Gastroesophageal sphincter (tissue), 3 donors: ENCODE results near the gene DMD.

Experiments
- EP300 ChIP-seq: sonication (generic); formaldehyde crosslinking; IDR thresholded peaks from one replicate; pipeline ENCODE4 v1.6.1; 2017; ENCODE audit warnings: antibody characterized with exemption, mild to moderate bottlenecking
- POLR2A ChIP-seq, 2 donors: fragments of 450-650 bp; IDR thresholded peaks; one replicate each; pipeline ENCODE4 v1.6.1; 2017; ENCODE audit warnings: antibody characterized with exemption in 2 of 2, mild to moderate bottlenecking in 2 of 2, moderate library complexity in 1 of 2
- POLR2AphosphoS5 ChIP-seq: sonication (generic); formaldehyde crosslinking; IDR thresholded peaks from one replicate; pipeline ENCODE4 v1.6.1; 2017; ENCODE audit warnings: antibody characterized with exemption
- TF ChIP-seq, protein P1 (sequence below), 4 experiments: fragments of 200-600 bp in 2 of 4; fragments of 450-650 bp in 2 of 4; sonication (generic) in 1 of 4; IDR thresholded peaks; one replicate each; pipeline ENCODE4 v1.5.1; 2017 to 2019; ENCODE audit warnings: antibody characterized with exemption in 4 of 4, mild to moderate bottlenecking in 2 of 4, moderate library complexity in 2 of 4

DNA sequence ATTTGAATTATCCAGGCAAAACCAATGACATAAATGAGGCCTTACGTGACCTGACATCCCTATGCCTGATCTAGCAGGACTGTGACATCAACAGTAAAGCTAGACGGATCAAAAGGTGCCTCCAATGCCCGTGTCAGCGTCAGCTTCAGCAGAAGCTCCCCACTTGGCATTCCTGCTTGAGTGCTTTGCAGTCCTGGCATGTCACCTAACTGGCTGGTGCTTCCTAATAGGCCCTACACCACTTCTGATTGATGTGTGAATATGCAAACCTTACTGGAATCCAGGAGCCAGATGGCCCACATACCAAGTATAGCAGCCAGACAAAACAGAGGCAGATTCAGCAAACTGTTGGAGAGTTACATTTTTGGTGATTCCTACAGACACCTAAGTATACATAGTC, 224.2 kb downstream of the DMD start:
- no peak for TF ChIP-seq EP300
- TF ChIP-seq, protein P1, sequence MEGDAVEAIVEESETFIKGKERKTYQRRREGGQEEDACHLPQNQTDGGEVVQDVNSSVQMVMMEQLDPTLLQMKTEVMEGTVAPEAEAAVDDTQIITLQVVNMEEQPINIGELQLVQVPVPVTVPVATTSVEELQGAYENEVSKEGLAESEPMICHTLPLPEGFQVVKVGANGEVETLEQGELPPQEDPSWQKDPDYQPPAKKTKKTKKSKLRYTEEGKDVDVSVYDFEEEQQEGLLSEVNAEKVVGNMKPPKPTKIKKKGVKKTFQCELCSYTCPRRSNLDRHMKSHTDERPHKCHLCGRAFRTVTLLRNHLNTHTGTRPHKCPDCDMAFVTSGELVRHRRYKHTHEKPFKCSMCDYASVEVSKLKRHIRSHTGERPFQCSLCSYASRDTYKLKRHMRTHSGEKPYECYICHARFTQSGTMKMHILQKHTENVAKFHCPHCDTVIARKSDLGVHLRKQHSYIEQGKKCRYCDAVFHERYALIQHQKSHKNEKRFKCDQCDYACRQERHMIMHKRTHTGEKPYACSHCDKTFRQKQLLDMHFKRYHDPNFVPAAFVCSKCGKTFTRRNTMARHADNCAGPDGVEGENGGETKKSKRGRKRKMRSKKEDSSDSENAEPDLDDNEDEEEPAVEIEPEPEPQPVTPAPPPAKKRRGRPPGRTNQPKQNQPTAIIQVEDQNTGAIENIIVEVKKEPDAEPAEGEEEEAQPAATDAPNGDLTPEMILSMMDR (IDR thresholded peaks at IDR 0.05), result no peak
- no peak for TF ChIP-seq POLR2A (IDR thresholded peaks at IDR 0.05)
- TF ChIP-seq POLR2AphosphoS5, result no peak
